CD4-positive, alpha-beta T cell (primary cell): Measurements from ENCODE around the gene CD247. TPM values are rescaled to one million over a fixed set of nuclear protein-coding genes. Genes with fewer than 3 reads are reported as not detected.

ENCODE experiments used
- ATAC-seq: fragments of 200-7000 bp; cut with Tn5 transposase; one replicate; pipeline ENCODE4 v1.10.0; 2022; ENCODE audit warnings: mild to moderate bottlenecking; ENCODE audit not compliant: poor library complexity
- CTCF ChIA-PET: fragments of 350-600 bp; sonication (Branson Sonifier 250); formaldehyde crosslinking; loops from one replicate; lab custom pipeline; 2021; ENCODE audit warnings: antibody characterized with exemption, inconsistent platforms; lab: Charles Lee
- POLR2A ChIA-PET: fragments of 350-600 bp; sonication (Branson Sonifier 250); formaldehyde crosslinking; loops from one replicate; lab custom pipeline; 2021; ENCODE audit warnings: antibody characterized with exemption, inconsistent platforms; lab: Charles Lee
- DNase-seq, 14 experiments: peaks; one replicate each; pipeline ENCODE4 v3.0.0-alpha.2; 2013 to 2020; ENCODE audit warnings: mixed read lengths in 2 of 14
- H3K27ac ChIP-seq, 2 donors: one replicate each; pipeline versions ENCODE4 v1.5.1 to v1.7.0; 2013; ENCODE audit warnings: low read length in 2 of 2, low read depth in 1 of 2, mild to moderate bottlenecking in 1 of 2
- H3K27me3 ChIP-seq, 2 experiments: 1 replicate in 1 of 2; 2 replicates in 1 of 2; pipeline versions ENCODE4 v1.6.1 to v1.7.0; 2013; ENCODE audit warnings: low read length in 2 of 2, control low read depth in 1 of 2, mild to moderate bottlenecking in 1 of 2, moderate library complexity in 1 of 2; ENCODE audit not compliant: insufficient read depth in 2 of 2, control insufficient read depth in 1 of 2
- H3K36me3 ChIP-seq: one replicate; pipeline ENCODE4 v1.6.1; 2013; ENCODE audit warnings: low read length, control low read depth; ENCODE audit not compliant: insufficient read depth
- H3K4me1 ChIP-seq: one replicate; pipeline ENCODE4 v1.6.1; 2013; ENCODE audit warnings: low read length, control low read depth; ENCODE audit not compliant: insufficient read depth
- H3K4me3 ChIP-seq: one replicate; pipeline ENCODE4 v1.5.1; 2013; ENCODE audit warnings: mild to moderate bottlenecking, low read length, moderate library complexity
- H3K9me3 ChIP-seq, 2 experiments: 1 replicate in 1 of 2; 2 replicates in 1 of 2; pipeline versions ENCODE4 v1.6.1 to v1.7.0; 2013; ENCODE audit warnings: low read length in 2 of 2, mild to moderate bottlenecking in 2 of 2, control low read depth in 1 of 2, moderate library complexity in 1 of 2; ENCODE audit not compliant: control insufficient read depth in 1 of 2, insufficient read depth in 1 of 2
- H3K27ac Mint-ChIP-seq: one replicate; pipeline ENCODE4 v1.8.0; 2020; ENCODE audit warnings: mixed read lengths
- H3K27me3 Mint-ChIP-seq: one replicate; pipeline ENCODE4 v1.8.0; 2021; ENCODE audit warnings: mixed read lengths
- H3K36me3 Mint-ChIP-seq: one replicate; pipeline ENCODE4 v1.8.0; 2021; ENCODE audit warnings: low read depth, mixed read lengths
- H3K4me1 Mint-ChIP-seq: one replicate; pipeline ENCODE4 v1.8.0; 2021; ENCODE audit warnings: low read depth, mixed read lengths
- H3K4me3 Mint-ChIP-seq: one replicate; pipeline ENCODE4 v1.8.0; 2020; ENCODE audit warnings: mild to moderate bottlenecking, mixed read lengths
- H3K9me3 Mint-ChIP-seq: one replicate; pipeline ENCODE4 v1.8.0; 2020; ENCODE audit warnings: mixed read lengths
- intact Hi-C, 2 experiments: fragments of 100-400 bp; cut with DNase I in 1 of 2; cut with micrococcal nuclease in 1 of 2; formaldehyde crosslinking; loops; one replicate each; pipeline versions ENCODE4 v1.15.1 to v1.9.0; 2023 to 2025; cut with DNase I, micrococcal nuclease
- total RNA-seq, 174 experiments: library from RNA in 2 of 174; stranded (reverse) in 2 of 174; gene quantifications; one replicate each; pipeline ENCODE4 v1.2.3 and lab custom pipeline; 2021 to 2026
- TF ChIP-seq, protein P1 (sequence below): fragments of 200-600 bp; IDR thresholded peaks from one replicate; pipeline ENCODE4 v1.8.0; 2022; ENCODE audit warnings: antibody characterized with exemption, mild to moderate bottlenecking

Gene CD247
- total RNA-seq, 2 experiments from 2014 or later: 355 to 378 TPM

DNA sequence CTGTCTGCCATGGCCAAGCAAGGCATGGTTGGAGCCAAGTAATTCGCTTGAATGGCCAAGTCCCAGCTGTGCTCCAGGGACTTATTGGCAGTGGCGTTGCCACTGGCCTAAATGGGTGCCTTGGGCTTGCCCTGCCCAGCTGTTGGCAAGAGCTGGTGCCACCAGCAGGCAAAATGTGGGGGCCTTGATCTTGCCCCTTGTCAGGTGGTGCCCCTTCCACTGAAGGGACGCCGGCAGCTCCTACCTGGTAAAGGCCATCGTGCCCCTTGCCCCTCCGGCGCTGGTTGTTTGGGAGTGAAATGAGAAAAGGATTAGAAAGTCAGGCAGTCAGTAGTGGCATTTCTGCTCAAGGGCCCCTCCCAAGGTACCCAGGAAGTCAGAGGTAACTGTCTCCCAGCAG is 85.5 kb downstream of the CD247 start:
- ATAC-seq (no peak), DNase-seq (peak in 1 of 14 experiments; percentile 8)
- Histone ChIP-seq H3K4me1 (peaks cover 76% of the 10 kb centered on the region), H3K27me3 (no peaks in the 10 kb centered on the region), H3K27ac (peak overlapping the region in 1 of 2 donors; percentile 32), H3K36me3 (peaks cover 73% of the 10 kb centered on the region), H3K4me3 (no peak overlapping the region), H3K9me3 (no peaks in the 10 kb centered on the region)
- Mint-ChIP-seq H3K4me3 (no peak overlapping the region), H3K4me1 (peaks cover 74% of the 10 kb centered on the region), H3K9me3 (no peaks in the 10 kb centered on the region), H3K36me3 (peaks cover 90% of the 10 kb centered on the region), H3K27me3 (no peaks in the 10 kb centered on the region), H3K27ac (peak overlapping the region; percentile 80)
- POLR2A ChIA-PET: interaction anchor here (0.7 to 2.8 kb wide), 7 partner anchors 9 to 86 kb away, joined by 3 to 13 read pairs (median 3); partner anchors contain the start of gene CD247
- intact Hi-C loops: no loop called here
- TF ChIP-seq, protein P1, sequence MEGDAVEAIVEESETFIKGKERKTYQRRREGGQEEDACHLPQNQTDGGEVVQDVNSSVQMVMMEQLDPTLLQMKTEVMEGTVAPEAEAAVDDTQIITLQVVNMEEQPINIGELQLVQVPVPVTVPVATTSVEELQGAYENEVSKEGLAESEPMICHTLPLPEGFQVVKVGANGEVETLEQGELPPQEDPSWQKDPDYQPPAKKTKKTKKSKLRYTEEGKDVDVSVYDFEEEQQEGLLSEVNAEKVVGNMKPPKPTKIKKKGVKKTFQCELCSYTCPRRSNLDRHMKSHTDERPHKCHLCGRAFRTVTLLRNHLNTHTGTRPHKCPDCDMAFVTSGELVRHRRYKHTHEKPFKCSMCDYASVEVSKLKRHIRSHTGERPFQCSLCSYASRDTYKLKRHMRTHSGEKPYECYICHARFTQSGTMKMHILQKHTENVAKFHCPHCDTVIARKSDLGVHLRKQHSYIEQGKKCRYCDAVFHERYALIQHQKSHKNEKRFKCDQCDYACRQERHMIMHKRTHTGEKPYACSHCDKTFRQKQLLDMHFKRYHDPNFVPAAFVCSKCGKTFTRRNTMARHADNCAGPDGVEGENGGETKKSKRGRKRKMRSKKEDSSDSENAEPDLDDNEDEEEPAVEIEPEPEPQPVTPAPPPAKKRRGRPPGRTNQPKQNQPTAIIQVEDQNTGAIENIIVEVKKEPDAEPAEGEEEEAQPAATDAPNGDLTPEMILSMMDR: no peak
- CTCF ChIA-PET: interaction anchor here (1.2 kb wide), 1 partner anchor 165 kb away, joined by 4 read pairs; no protein-coding TSS in a partner anchor

DNA sequence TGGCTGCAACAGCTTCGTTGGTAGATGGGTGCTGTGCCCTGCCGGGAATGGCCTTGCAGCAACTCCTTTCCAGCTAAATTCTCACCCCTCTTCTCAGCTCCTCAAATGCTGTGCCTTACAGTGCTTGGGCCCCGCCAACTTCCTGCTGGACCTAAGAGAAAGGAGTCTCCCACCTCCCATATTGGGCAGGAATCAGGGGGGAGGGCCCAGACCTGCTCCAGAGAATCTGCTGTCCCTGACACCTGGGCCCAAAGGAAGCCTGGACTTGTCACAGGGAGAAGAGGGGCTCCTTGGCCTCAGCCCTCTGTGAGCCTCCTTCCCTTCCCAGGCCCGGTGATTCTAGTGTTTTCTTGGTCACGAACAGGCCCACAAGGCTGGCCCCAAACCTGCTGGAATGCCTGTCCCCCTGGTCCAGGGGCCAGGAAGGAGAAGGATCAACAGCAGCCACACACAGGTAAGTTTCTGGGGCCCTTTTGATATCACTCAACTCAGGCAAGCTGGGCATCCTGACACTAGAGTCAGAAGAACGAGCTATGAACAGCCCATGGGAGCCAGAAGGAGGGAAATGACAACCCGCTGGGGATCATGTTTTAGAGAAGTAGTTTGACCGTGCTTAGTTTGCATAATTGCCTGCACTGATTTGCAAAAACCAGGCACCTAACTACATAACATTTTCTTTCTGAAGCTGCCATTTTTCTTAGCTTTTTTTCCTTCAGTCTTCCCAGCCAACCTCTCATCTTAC is 86.2 kb downstream of the CD247 start:
- peak overlapping the region; percentile 80 for H3K27ac Mint-ChIP-seq
- peaks cover 83% of the 10 kb centered on the region for H3K36me3 Mint-ChIP-seq
- Histone ChIP-seq H3K4me3 (no peak overlapping the region), H3K4me1 (peaks cover 74% of the 10 kb centered on the region), H3K36me3 (peaks cover 66% of the 10 kb centered on the region), H3K9me3 (no peaks in the 10 kb centered on the region), H3K27ac (peak overlapping the region; percentile 3 to 57), H3K27me3 (no peaks in the 10 kb centered on the region)
- ChIA-PET CTCF (interaction anchor here (1.2 kb wide), 1 partner anchor 164 kb away, joined by 4 read pairs; no protein-coding TSS in a partner anchor), POLR2A (interaction anchor here (0.7 to 2.8 kb wide), 6 partner anchors 9 to 86 kb away, joined by 3 to 13 read pairs (median 4); partner anchors contain the start of gene CD247)
- intact Hi-C loops: no loop called here
- H3K4me1 Mint-ChIP-seq: peaks cover 74% of the 10 kb centered on the region
- no peaks in the 10 kb centered on the region for H3K9me3 Mint-ChIP-seq
- no peak overlapping the region for H3K4me3 Mint-ChIP-seq
- TF ChIP-seq, protein P1: no peak
- ATAC-seq (no peak), DNase-seq (no peak)
- no peaks in the 10 kb centered on the region for H3K27me3 Mint-ChIP-seq

DNA sequence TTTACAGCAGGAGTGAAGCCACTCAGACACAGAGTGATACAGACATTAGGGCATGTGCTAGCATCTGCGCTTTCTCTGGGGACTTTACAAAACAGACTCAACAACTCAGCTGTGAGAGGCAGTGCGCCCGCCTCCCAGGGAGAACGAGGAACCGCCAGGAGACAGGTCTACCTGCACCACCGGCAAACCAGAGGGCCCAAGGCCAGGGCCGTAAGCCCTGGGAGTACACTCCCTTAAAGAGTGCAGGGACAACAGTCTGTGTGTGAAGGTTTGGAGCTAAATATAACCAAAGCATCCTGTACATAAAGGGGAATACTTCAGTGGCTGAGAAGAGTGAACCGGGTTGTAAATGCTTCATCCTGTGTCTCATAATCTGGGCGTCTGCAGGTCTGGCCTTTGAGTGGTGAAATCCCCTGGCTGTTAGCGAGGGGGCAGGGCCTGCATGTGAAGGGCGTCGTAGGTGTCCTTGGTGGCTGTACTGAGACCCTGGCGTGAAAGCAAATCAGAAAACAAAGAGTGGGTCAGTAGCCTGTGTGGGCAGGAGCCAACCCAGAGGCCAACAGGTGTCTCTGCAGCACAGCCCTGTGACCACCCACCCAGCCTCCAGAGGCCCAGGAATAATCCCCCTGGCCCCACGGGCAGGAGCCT is 86.9 kb downstream of the CD247 start:
- peaks cover 75% of the 10 kb centered on the region for H3K4me1 Mint-ChIP-seq
- TF ChIP-seq, protein P1: no peak
- Histone ChIP-seq H3K27ac (peak overlapping the region; percentile 3 to 57), H3K9me3 (no peaks in the 10 kb centered on the region), H3K4me3 (no peak overlapping the region), H3K27me3 (no peaks in the 10 kb centered on the region), H3K36me3 (peaks cover 59% of the 10 kb centered on the region), H3K4me1 (peaks cover 70% of the 10 kb centered on the region)
- H3K27me3 Mint-ChIP-seq: no peaks in the 10 kb centered on the region
- ChIA-PET CTCF (no interaction called here), POLR2A (interaction anchor here (0.9 to 2.8 kb wide), 4 partner anchors 13 to 87 kb away, joined by 3 to 13 read pairs (median 6); partner anchors contain the start of gene CD247)
- H3K27ac Mint-ChIP-seq: peak overlapping the region; percentile 80
- DNase-seq (no peak), ATAC-seq (peak; percentile 16)
- H3K36me3 Mint-ChIP-seq: peaks cover 76% of the 10 kb centered on the region
- intact Hi-C loops: no loop called here
- peak overlapping the region; percentile 50 for H3K4me3 Mint-ChIP-seq
- no peaks in the 10 kb centered on the region for H3K9me3 Mint-ChIP-seq
